ENCODE results near the gene FNBP1. TPM values are rescaled to one million over a fixed set of nuclear protein-coding genes. Genes with fewer than 3 reads are reported as not detected.

The FNBP1 gene
- total and polyA plus RNA-seq, 2 donors (not counting 1 experiment from before 2014, with no cell fraction given) = 42.9 to 318 TPM

DNA sequence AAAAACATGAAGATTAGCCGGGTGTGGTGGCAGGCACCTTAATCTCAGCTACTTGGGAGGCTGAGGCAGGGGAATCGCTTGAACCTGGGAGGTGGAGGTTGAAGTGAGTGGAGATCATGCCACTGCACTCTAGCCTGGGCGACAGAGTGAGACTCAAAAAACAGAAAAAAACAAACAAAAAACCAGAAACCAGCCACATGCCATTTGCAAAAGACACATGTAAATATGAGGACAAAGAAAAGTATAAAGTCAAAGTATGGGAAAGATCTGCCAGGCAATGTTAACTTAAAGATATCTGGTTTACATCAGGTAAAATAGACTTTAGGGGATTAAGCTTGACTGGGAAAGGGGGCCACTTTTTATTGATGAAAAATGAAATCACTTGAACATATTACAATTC, 90.7 kb downstream of the FNBP1 start:
- ATAC-seq (ENCODE audit: low read depth) = no peak
- CTCF ChIA-PET = interaction anchor here (0.6 to 1.0 kb wide), 2 partner anchors 11 to 1294 kb away, joined by 3 read pairs; no protein-coding TSS in a partner anchor
- H3K4me1 Mint-ChIP-seq = peaks cover 19% of the 10 kb centered on the region

More for the DNA sequence above, 90.7 kb downstream of the FNBP1 start:
- Mint-ChIP-seq H3K9me3 (ENCODE audit: insufficient read depth) (no peaks in the 10 kb centered on the region), H3K4me3 (no peak overlapping the region), H3K27me3 (no peaks in the 10 kb centered on the region), H3K27ac (no peak overlapping the region)
- WGBS (ENCODE audit: insufficient coverage) = no CpG with 5 or more reads among the region's 3 CpGs
- Histone ChIP-seq H3K9me3 (ENCODE audit: control extremely low read depth in 1 of 3, control insufficient read depth in 2 of 3, insufficient read depth in 1 of 3, low read length in 2 of 3) (no peaks in the 10 kb centered on the region), H3K27me3 (replicated peaks in 1 of 4; ENCODE audit: control extremely low read depth in 1 of 4, control insufficient read depth in 3 of 4, insufficient read depth in 4 of 4, low read length in 3 of 4) (no peaks in the 10 kb centered on the region), H4K20me1 (ENCODE audit: control insufficient read depth, insufficient read depth, low read length, poor library complexity, severe bottlenecking) (peaks cover 6% of the 10 kb centered on the region), H3K9ac (ENCODE audit: low read length) (no peak overlapping the region), H3K27ac (ENCODE audit: low read length in 2 of 2) (no peak overlapping the region), H3K4me2 (replicated peaks; ENCODE audit: low read depth, low read length, poor library complexity, severe bottlenecking) (no peak overlapping the region), H2AFZ (ENCODE audit: insufficient read depth, low read depth, low read length, poor library complexity, severe bottlenecking) (no peak overlapping the region), H3K79me2 (ENCODE audit: control insufficient read depth, insufficient read depth, low read length) (peaks cover 92% of the 10 kb centered on the region), H3K4me1 (ENCODE audit: control insufficient read depth in 2 of 2, insufficient read depth in 2 of 2, low read length in 2 of 2) (peaks cover 7 to 14% of the 10 kb centered on the region in 2 donors), H3K4me3 (ENCODE audit: control extremely low read depth in 1 of 5, extremely low read depth in 1 of 5, insufficient read depth in 1 of 5, low read depth in 2 of 5, low read length in 4 of 5) (no peak overlapping the region), H3K36me3 (replicated peaks in 1 of 2; ENCODE audit: control extremely low read depth in 1 of 2, control insufficient read depth in 1 of 2, extremely low read depth in 1 of 2, insufficient read depth in 2 of 2, low read length in 1 of 2) (peaks cover 3 to 57% of the 10 kb centered on the region in 2 experiments)
- TF ChIP-seq CTCF (IDR thresholded peaks at IDR 0.05) = no peak
- no peak for TF ChIP-seq EZH2 (IDR thresholded peaks at IDR 0.05; ENCODE audit: borderline replicate concordance, insufficient read depth, low read depth, low read length, poor library complexity, severe bottlenecking)
- POLR2A ChIA-PET = interaction anchor here (0.7 kb wide), 1 partner anchor 87 kb away, joined by 3 read pairs; no protein-coding TSS in a partner anchor
- intact Hi-C loops (cut with micrococcal nuclease) = no loop called here
- DNase-seq = no peak

Measured in B cell (primary cell).